HCT116 (cell line): Measurements from ENCODE around the gene ATXN2. TPM values are rescaled to one million over a fixed set of nuclear protein-coding genes. Genes with fewer than 3 reads are reported as not detected.

Source experiments
- ATAC-seq: fragments of 200-7000 bp; cut with Tn5 transposase; 2 replicates; pipeline ENCODE4 v1.9.1; 2020; ENCODE audit warnings: mild to moderate bottlenecking, moderate library complexity
- BruUV-seq: library from RNA; stranded (reverse); fragments of 400-500 nt; replicated peaks from 2 replicates; lab custom pipeline; 2021; lab: Mats Ljungman, UMichigan
- CTCF ChIA-PET: fragments of 300-600 bp; sonication (Branson Sonifier 250); formaldehyde crosslinking; loops from one replicate; lab custom pipeline; 2021; ENCODE audit warnings: antibody characterized with exemption; lab: Charles Lee
- POLR2A ChIA-PET: fragments of 300-600, 350-600 bp; sonication (Branson Sonifier 250); formaldehyde crosslinking; loops from one replicate; lab custom pipeline; 2021; ENCODE audit warnings: antibody characterized with exemption; lab: Charles Lee
- RAD21 ChIA-PET, 2 experiments: fragments of 300-600 bp; sonication (Branson Sonifier 250); formaldehyde crosslinking; loops; one replicate each; lab custom pipeline; 2023; ENCODE audit warnings: low total read pairs in 2 of 2; ENCODE audit not compliant: uncharacterized antibody in 2 of 2, unreplicated experiment in 2 of 2, low non-redundant PET in 1 of 2; lab: Charles Lee
- DNase-seq: peaks from one replicate; pipeline ENCODE4 v3.0.0-alpha.2; 2010; ENCODE audit warnings: low read depth, low spot score
- H2AFZ ChIP-seq: fragments of 200-600 bp; shearing (Covaris generic), sonication (generic); 2 replicates; pipeline ENCODE4 v1.6.1; 2017; ENCODE audit warnings: low read depth, mixed run types, mixed read lengths, antibody characterized with exemption, low read length; ENCODE audit not compliant: poor library complexity, severe bottlenecking
- H3K27ac ChIP-seq: 2 replicates; pipeline ENCODE4 v1.5.1; 2012; ENCODE audit warnings: low read depth, low read length
- H3K27me3 ChIP-seq: fragments of 200-600 bp; sonication (generic); 2 replicates; pipeline ENCODE4 v1.6.1; 2016; ENCODE audit warnings: mixed run types, low read length, mixed read lengths; ENCODE audit not compliant: insufficient read depth
- H3K36me3 ChIP-seq, 2 experiments: fragments of 200-500 bp in 1 of 2; fragments of 200-600 bp in 1 of 2; sonication (Bioruptor generic) in 1 of 2; sonication (generic) in 1 of 2; 2 replicates each; pipeline versions ENCODE4 v1.5.1 to v1.6.1; 2014 to 2016; ENCODE audit warnings: low read length in 2 of 2, inconsistent platforms in 1 of 2, mixed read lengths in 1 of 2, mixed run types in 1 of 2; ENCODE audit not compliant: insufficient read depth in 2 of 2, control insufficient read depth in 1 of 2
- H3K4me1 ChIP-seq, 2 experiments: fragments of 200-600 bp in 1 of 2; sonication (generic) in 1 of 2; 2 replicates each; pipeline versions ENCODE4 v1.5.1 to v1.6.1; 2012 to 2017; ENCODE audit warnings: low read length in 2 of 2, inconsistent platforms in 1 of 2, mild to moderate bottlenecking in 1 of 2, mixed read lengths in 1 of 2, mixed run types in 1 of 2, moderate library complexity in 1 of 2; ENCODE audit not compliant: insufficient read depth in 2 of 2, control insufficient read depth in 1 of 2
- H3K4me2 ChIP-seq: fragments of 200-600 bp; sonication (generic); 2 replicates; pipeline ENCODE4 v1.6.1; 2017; ENCODE audit warnings: mixed run types, low read length, mixed read lengths
- H3K4me3 ChIP-seq, 2 experiments: fragments of 200-600 bp in 1 of 2; sonication (generic) in 1 of 2; replicated peaks in 1 of 2; 2 replicates each; pipeline ENCODE4 v1.5.1; 2011 to 2016; ENCODE audit warnings: low read length in 2 of 2, control low read depth in 1 of 2, low read depth in 1 of 2, mild to moderate bottlenecking in 1 of 2, mixed read lengths in 1 of 2, mixed run types in 1 of 2
- H3K79me2 ChIP-seq: fragments of 200-600 bp; sonication (generic); 2 replicates; pipeline ENCODE4 v1.6.1; 2017; ENCODE audit warnings: mild to moderate bottlenecking, mixed run types, low read length, moderate library complexity, mixed read lengths; ENCODE audit not compliant: insufficient read depth
- H3K9ac ChIP-seq: fragments of 200-600 bp; sonication (generic); 2 replicates; pipeline ENCODE4 v1.6.1; 2016; ENCODE audit warnings: low read length, mixed read lengths
- H3K9me2 ChIP-seq: fragments of 200-600 bp; sonication (generic), shearing (Covaris generic); 2 replicates; pipeline ENCODE4 v1.6.1; 2017; ENCODE audit warnings: mixed run types, mild to moderate bottlenecking, moderate library complexity; ENCODE audit not compliant: insufficient read depth
- H3K9me3 ChIP-seq, 2 experiments: fragments of 200-500 bp in 1 of 2; fragments of 200-600 bp in 1 of 2; sonication (Bioruptor generic) in 1 of 2; sonication (generic) in 1 of 2; 2 replicates each; pipeline ENCODE4 v1.6.1; 2014 to 2017; ENCODE audit warnings: low read length in 2 of 2, mixed read lengths in 2 of 2, inconsistent platforms in 1 of 2, low read depth in 1 of 2, mild to moderate bottlenecking in 1 of 2, mixed run types in 1 of 2, moderate library complexity in 1 of 2; ENCODE audit not compliant: control insufficient read depth in 1 of 2, insufficient read depth in 1 of 2
- H4K20me1 ChIP-seq: fragments of 200-600 bp; sonication (generic), shearing (Covaris generic); 2 replicates; pipeline ENCODE4 v1.6.1; 2017; ENCODE audit warnings: mixed run types, mild to moderate bottlenecking, moderate library complexity; ENCODE audit not compliant: insufficient read depth
- CBX3 ChIP-seq: IDR thresholded peaks from 2 replicates; pipeline ENCODE4 v1.6.1; 2012; ENCODE audit warnings: low read depth
- CEBPB ChIP-seq: IDR thresholded peaks from 2 replicates; pipeline ENCODE4 v1.6.1; 2012; ENCODE audit warnings: low read depth
- EGR1 ChIP-seq: IDR thresholded peaks from 2 replicates; pipeline ENCODE4 v1.6.1; 2012; ENCODE audit warnings: low read depth
- ELF1 ChIP-seq: IDR thresholded peaks from 2 replicates; pipeline ENCODE4 v1.6.1; 2012; ENCODE audit warnings: low read depth, borderline replicate concordance
- EZH2 ChIP-seq: fragments of 200-600 bp; sonication (generic); IDR thresholded peaks from 2 replicates; pipeline ENCODE4 v1.6.1; 2017; ENCODE audit warnings: antibody characterized with exemption, mixed run types
- EZH2phosphoT487 ChIP-seq: fragments of 200-600 bp; IDR thresholded peaks from 2 replicates; pipeline ENCODE4 v1.6.1; 2018; ENCODE audit warnings: antibody characterized with exemption, borderline replicate concordance
- POLR2A ChIP-seq: IDR thresholded peaks from 2 replicates; pipeline ENCODE4 v1.7.0; 2011; ENCODE audit warnings: borderline replicate concordance; ENCODE audit not compliant: insufficient read depth, insufficient read length; ENCODE audit errors: extremely low read depth
- RAD21 ChIP-seq: IDR thresholded peaks from 2 replicates; pipeline ENCODE4 v1.6.1; 2012; ENCODE audit warnings: low read depth, mild to moderate bottlenecking
- SRF ChIP-seq: IDR thresholded peaks from 2 replicates; pipeline ENCODE4 v1.6.1; 2012; ENCODE audit warnings: low read depth
- TCF7L2 ChIP-seq: IDR thresholded peaks from 2 replicates; pipeline ENCODE4 v1.7.0; 2011; ENCODE audit warnings: borderline replicate concordance, inconsistent platforms; ENCODE audit not compliant: insufficient read depth, insufficient read length; ENCODE audit errors: extremely low read depth
- YY1 ChIP-seq: IDR thresholded peaks from 2 replicates; pipeline ENCODE4 v1.6.1; 2011; ENCODE audit warnings: low read length, low read depth, moderate library complexity, mild to moderate bottlenecking; ENCODE audit not compliant: insufficient replicate concordance; ENCODE audit errors: extremely low read depth
- ZBTB33 ChIP-seq: IDR thresholded peaks from 2 replicates; pipeline ENCODE4 v1.6.1; 2011; ENCODE audit warnings: mild to moderate bottlenecking, low read length, moderate library complexity; ENCODE audit not compliant: insufficient replicate concordance; ENCODE audit errors: extremely low read depth
- ZFX ChIP-seq: fragments of 450-650 bp; IDR thresholded peaks from 2 replicates; pipeline ENCODE4 v1.6.1; 2017
- ZNF274 ChIP-seq: fragments of 200-500 bp; sonication (Bioruptor generic); IDR thresholded peaks from 2 replicates; pipeline ENCODE4 v1.6.1; 2014; ENCODE audit warnings: mild to moderate bottlenecking, low read depth, low read length, inconsistent platforms
- intact Hi-C: fragments of 100-400 bp; cut with micrococcal nuclease; formaldehyde crosslinking; loops from 2 replicates; pipeline ENCODE4 v1.10.0; 2022
- total RNA-seq: library from RNA; stranded (reverse); gene quantifications from one replicate; pipeline ENCODE4 v1.2.1, GENCODE V29; 2021; ENCODE audit not compliant: unreplicated experiment
- TF ChIP-seq, protein P1 (sequence below): IDR thresholded peaks from 2 replicates; pipeline ENCODE4 v1.6.1; 2012
- TF ChIP-seq, protein P2 (sequence below): IDR thresholded peaks from 2 replicates; pipeline ENCODE4 v1.6.1; 2012
- TF ChIP-seq, protein P3 (sequence below), 3 experiments: fragments of 200-600 bp in 1 of 3; sonication (generic) in 1 of 3; IDR thresholded peaks in 2 of 3; conservative IDR thresholded peaks in 1 of 3; 2 replicates each; pipeline ENCODE4 v1.5.1; 2012 to 2017; ENCODE audit warnings: low read depth in 2 of 3, low read length in 2 of 3, antibody characterized with exemption in 1 of 3, borderline replicate concordance in 1 of 3, control low read depth in 1 of 3, mild to moderate bottlenecking in 1 of 3, mixed read lengths in 1 of 3, mixed run types in 1 of 3, moderate library complexity in 1 of 3; ENCODE audit not compliant: insufficient read depth in 1 of 3

Gene ATXN2
- total RNA-seq, 1 experiment from 2014 or later, result 72.7 TPM

- H3K9me2 ChIP-seq, result no peaks in the 10 kb centered on the region
- H4K20me1 ChIP-seq, result peaks cover 3% of the 10 kb centered on the region; the same call in 1 of the 2 replicates
- RAD21 ChIA-PET, result no interaction called here
- no peak overlapping the region for H2AFZ ChIP-seq
- intact Hi-C loops, result loop anchor here (10.0 kb wide), 1 partner anchor 186 kb away; no protein-coding TSS in a partner anchor
- CTCF ChIA-PET, result no interaction called here
- peaks cover 4% of the 10 kb centered on the region; the same call in 1 of the 2 replicates for H3K79me2 ChIP-seq
- no peak overlapping the region for H3K27ac ChIP-seq
- peaks cover 30 to 39% of the 10 kb centered on the region in 2 experiments for H3K36me3 ChIP-seq
- ATAC-seq, result no peak
- BruUV-seq, result no TSS peak
- no peaks in the 10 kb centered on the region for H3K27me3 ChIP-seq
- H3K9ac ChIP-seq, result no peak overlapping the region
- no peak for DNase-seq
- H3K4me2 ChIP-seq, result no peak overlapping the region
- H3K9me3 ChIP-seq, result no peaks in the 10 kb centered on the region
- H3K4me3 ChIP-seq, result no peak overlapping the region
- POLR2A ChIA-PET, result no interaction called here
- peaks cover 6 to 9% of the 10 kb centered on the region in 2 experiments for H3K4me1 ChIP-seq
- TF ChIP-seq EGR1, result no peak
- no peak for TF ChIP-seq ZBTB33
- no peak for TF ChIP-seq POLR2A
- no peak for TF ChIP-seq EZH2
- no peak for TF ChIP-seq ZNF274
- TF ChIP-seq, protein P1, sequence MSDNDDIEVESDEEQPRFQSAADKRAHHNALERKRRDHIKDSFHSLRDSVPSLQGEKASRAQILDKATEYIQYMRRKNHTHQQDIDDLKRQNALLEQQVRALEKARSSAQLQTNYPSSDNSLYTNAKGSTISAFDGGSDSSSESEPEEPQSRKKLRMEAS, result no peak
- TF ChIP-seq, protein P2, sequence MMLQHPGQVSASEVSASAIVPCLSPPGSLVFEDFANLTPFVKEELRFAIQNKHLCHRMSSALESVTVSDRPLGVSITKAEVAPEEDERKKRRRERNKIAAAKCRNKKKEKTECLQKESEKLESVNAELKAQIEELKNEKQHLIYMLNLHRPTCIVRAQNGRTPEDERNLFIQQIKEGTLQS, result no peak
- no peak for TF ChIP-seq ZFX
- no peak for TF ChIP-seq CBX3
- TF ChIP-seq RAD21, result no peak
- no peak for TF ChIP-seq YY1
- TF ChIP-seq EZH2phosphoT487, result no peak
- TF ChIP-seq SRF, result no peak
- no peak for TF ChIP-seq CEBPB
- TF ChIP-seq, protein P3, sequence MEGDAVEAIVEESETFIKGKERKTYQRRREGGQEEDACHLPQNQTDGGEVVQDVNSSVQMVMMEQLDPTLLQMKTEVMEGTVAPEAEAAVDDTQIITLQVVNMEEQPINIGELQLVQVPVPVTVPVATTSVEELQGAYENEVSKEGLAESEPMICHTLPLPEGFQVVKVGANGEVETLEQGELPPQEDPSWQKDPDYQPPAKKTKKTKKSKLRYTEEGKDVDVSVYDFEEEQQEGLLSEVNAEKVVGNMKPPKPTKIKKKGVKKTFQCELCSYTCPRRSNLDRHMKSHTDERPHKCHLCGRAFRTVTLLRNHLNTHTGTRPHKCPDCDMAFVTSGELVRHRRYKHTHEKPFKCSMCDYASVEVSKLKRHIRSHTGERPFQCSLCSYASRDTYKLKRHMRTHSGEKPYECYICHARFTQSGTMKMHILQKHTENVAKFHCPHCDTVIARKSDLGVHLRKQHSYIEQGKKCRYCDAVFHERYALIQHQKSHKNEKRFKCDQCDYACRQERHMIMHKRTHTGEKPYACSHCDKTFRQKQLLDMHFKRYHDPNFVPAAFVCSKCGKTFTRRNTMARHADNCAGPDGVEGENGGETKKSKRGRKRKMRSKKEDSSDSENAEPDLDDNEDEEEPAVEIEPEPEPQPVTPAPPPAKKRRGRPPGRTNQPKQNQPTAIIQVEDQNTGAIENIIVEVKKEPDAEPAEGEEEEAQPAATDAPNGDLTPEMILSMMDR (IDR thresholded peaks at IDR 0.05 in 2 of 3, conservative IDR thresholded peaks at IDR 0.05 in 1 of 3; ENCODE audit: borderline replicate concordance in 1 of 3, insufficient read depth in 1 of 3, low read depth in 2 of 3, low read length in 2 of 3), result no peak
- TF ChIP-seq TCF7L2, result no peak
- no peak for TF ChIP-seq ELF1
These were observed 110.3 kb downstream of the ATXN2 start for GRCh38 chr12:111488798-111489197.
